B cell (primary cell): Measurements from ENCODE around the gene PTPRN2. TPM values are rescaled to one million over a fixed set of nuclear protein-coding genes. Genes with fewer than 3 reads are reported as not detected.

Source experiments
- ATAC-seq: fragments of 200-7000 bp; cut with Tn5 transposase; one replicate; pipeline ENCODE4 v1.10.0; 2021; ENCODE audit warnings: low read depth, mild to moderate bottlenecking, moderate number of reproducible peaks, moderate library complexity
- CTCF ChIA-PET: fragments of 350-600 bp; sonication (Branson Sonifier 250); formaldehyde crosslinking; loops from one replicate; lab custom pipeline; 2021; ENCODE audit warnings: antibody characterized with exemption, inconsistent platforms; lab: Charles Lee
- POLR2A ChIA-PET: fragments of 350-600 bp; sonication (Branson Sonifier 250); formaldehyde crosslinking; loops from one replicate; lab custom pipeline; 2021; ENCODE audit warnings: antibody characterized with exemption; lab: Charles Lee
- DNase-seq: peaks from one replicate; pipeline ENCODE4 v3.0.0; 2013
- H2AFZ ChIP-seq: 2 replicates; pipeline ENCODE4 v1.6.1; 2012; ENCODE audit warnings: mild to moderate bottlenecking, low read depth, low read length; ENCODE audit not compliant: insufficient read depth, poor library complexity, severe bottlenecking
- H3K27ac ChIP-seq, 2 donors: 1 replicate in 1 of 2; 2 replicates in 1 of 2; pipeline ENCODE4 v1.5.1; 2012 to 2013; ENCODE audit warnings: low read length in 2 of 2, mild to moderate bottlenecking in 2 of 2, moderate library complexity in 1 of 2
- H3K27me3 ChIP-seq, 4 experiments: fragments of 200-600 bp in 1 of 4; sonication (generic) in 1 of 4; replicated peaks in 1 of 4; 1 replicate in 2 of 4; 2 replicates in 2 of 4; pipeline versions ENCODE4 v1.6.1 to v1.7.0; 2013 to 2016; ENCODE audit warnings: low read length in 3 of 4, mild to moderate bottlenecking in 2 of 4, mixed read lengths in 1 of 4, moderate library complexity in 1 of 4; ENCODE audit not compliant: insufficient read depth in 4 of 4, control insufficient read depth in 3 of 4; ENCODE audit errors: control extremely low read depth in 1 of 4
- H3K36me3 ChIP-seq, 2 experiments: replicated peaks in 1 of 2; 1 replicate in 1 of 2; 2 replicates in 1 of 2; pipeline versions ENCODE4 v1.6.1 to v1.7.1; 2013; ENCODE audit warnings: low read length in 1 of 2; ENCODE audit not compliant: insufficient read depth in 2 of 2, control insufficient read depth in 1 of 2; ENCODE audit errors: control extremely low read depth in 1 of 2, extremely low read depth in 1 of 2
- H3K4me1 ChIP-seq, 2 donors: fragments of 200-600 bp in 1 of 2; sonication (generic) in 1 of 2; 1 replicate in 1 of 2; 2 replicates in 1 of 2; pipeline versions ENCODE4 v1.5.1 to v1.6.1; 2013 to 2017; ENCODE audit warnings: low read length in 2 of 2; ENCODE audit not compliant: control insufficient read depth in 2 of 2, insufficient read depth in 2 of 2
- H3K4me2 ChIP-seq: replicated peaks from 2 replicates; pipeline ENCODE3; 2012; ENCODE audit warnings: mild to moderate bottlenecking, low read depth, low read length; ENCODE audit not compliant: poor library complexity, severe bottlenecking
- H3K4me3 ChIP-seq, 5 experiments: fragments of 200-600 bp in 1 of 5; sonication (generic) in 1 of 5; 1 replicate in 3 of 5; 2 replicates in 2 of 5; pipeline versions ENCODE4 v1.5.1 to v1.7.0; 2011 to 2016; ENCODE audit warnings: low read length in 4 of 5, mild to moderate bottlenecking in 4 of 5, low read depth in 2 of 5, control low read depth in 1 of 5, moderate library complexity in 1 of 5; ENCODE audit not compliant: insufficient read depth in 1 of 5; ENCODE audit errors: control extremely low read depth in 1 of 5, extremely low read depth in 1 of 5
- H3K79me2 ChIP-seq: fragments of 200-600 bp; sonication (generic); one replicate; pipeline ENCODE4 v1.6.0; 2016; ENCODE audit warnings: low read length; ENCODE audit not compliant: control insufficient read depth, insufficient read depth
- H3K9ac ChIP-seq: fragments of 200-600 bp; sonication (generic); 2 replicates; pipeline ENCODE4 v1.6.1; 2017; ENCODE audit warnings: mild to moderate bottlenecking, low read length, moderate library complexity
- H3K9me3 ChIP-seq, 3 donors: one replicate each; pipeline versions ENCODE4 v1.6.1 to v1.7.1; 2013; ENCODE audit warnings: low read length in 2 of 3; ENCODE audit not compliant: control insufficient read depth in 2 of 3, insufficient read depth in 1 of 3; ENCODE audit errors: control extremely low read depth in 1 of 3
- H4K20me1 ChIP-seq: 2 replicates; pipeline ENCODE4 v1.6.0; 2012; ENCODE audit warnings: mild to moderate bottlenecking, low read length; ENCODE audit not compliant: insufficient read depth, control insufficient read depth, poor library complexity, severe bottlenecking
- H3K27ac Mint-ChIP-seq: one replicate; pipeline ENCODE4 v1.8.0; 2021; ENCODE audit warnings: mixed read lengths
- H3K27me3 Mint-ChIP-seq: one replicate; pipeline ENCODE4 v1.8.0; 2021; ENCODE audit warnings: mixed read lengths
- H3K4me1 Mint-ChIP-seq: one replicate; pipeline ENCODE4 v1.8.0; 2021; ENCODE audit warnings: mixed read lengths
- H3K4me3 Mint-ChIP-seq: one replicate; pipeline ENCODE4 v1.8.0; 2021; ENCODE audit warnings: mixed read lengths
- H3K9me3 Mint-ChIP-seq: one replicate; pipeline ENCODE4 v1.8.0; 2022; ENCODE audit warnings: mixed read lengths; ENCODE audit not compliant: insufficient read depth
- EZH2 ChIP-seq: IDR thresholded peaks from 2 replicates; pipeline ENCODE4 v1.6.1; 2012; ENCODE audit warnings: borderline replicate concordance, low read depth, mild to moderate bottlenecking, moderate library complexity, low read length; ENCODE audit not compliant: insufficient read depth, poor library complexity, severe bottlenecking
- WGBS: methylation state at CpG from one replicate; pipeline ENCODE4 v1.1.5; 2013; ENCODE audit warnings: missing lambda C conversion rate; ENCODE audit not compliant: insufficient coverage; 5-methylcytosine and 5-hydroxymethylcytosine counted together
- intact Hi-C: fragments of 100-400 bp; cut with micrococcal nuclease; formaldehyde crosslinking; loops from one replicate; pipeline ENCODE4 v1.10.0; 2022
- polyA plus RNA-seq: library from polyadenylated mRNA; depleted of rRNA; stranded (reverse); fragments of >200 nt; gene quantifications from 2 replicates; pipeline ENCODE4 v1.2.3, GENCODE V29; 2012
- total RNA-seq, 2 donors: library from RNA; stranded (reverse); fragments of 120-200 nt in 1 of 2; gene quantifications; 1 replicate in 1 of 2; 2 replicates in 1 of 2; pipeline versions ENCODE4 v1.2.3 to v1.2.4, GENCODE V29; 2013 to 2022
- TF ChIP-seq, protein P1 (sequence below): fragments of 200-600 bp; IDR thresholded peaks from one replicate; pipeline ENCODE4 v1.8.0; 2022; ENCODE audit warnings: antibody characterized with exemption, mild to moderate bottlenecking

PTPRN2 gene
- total and polyA plus RNA-seq, 2 donors (not counting 1 experiment from before 2014, with no cell fraction given), result 2.0 to 5.0 TPM

- CTCF ChIA-PET, result no interaction called here
- intact Hi-C loops, result no loop called here
- TF ChIP-seq EZH2, result no peak
- Mint-ChIP-seq H3K4me1 (no peaks in the 10 kb centered on the region), H3K27me3 (no peaks in the 10 kb centered on the region), H3K4me3 (no peak overlapping the region), H3K27ac (no peak overlapping the region), H3K9me3 (no peaks in the 10 kb centered on the region)
- Histone ChIP-seq H3K36me3 (no peaks in the 10 kb centered on the region), H3K4me2 (no peak overlapping the region), H3K4me1 (no peaks in the 10 kb centered on the region), H3K79me2 (no peaks in the 10 kb centered on the region), H3K27me3 (no peaks in the 10 kb centered on the region), H3K27ac (no peak overlapping the region), H2AFZ (no peak overlapping the region), H3K9me3 (peaks cover 0 to 49% (median 0%) of the 10 kb centered on the region in 3 donors), H4K20me1 (no peaks in the 10 kb centered on the region), H3K9ac (no peak overlapping the region), H3K4me3 (no peak overlapping the region)
- ATAC-seq, result no peak
- POLR2A ChIA-PET, result no interaction called here
- 82% methylated on average over 11 of the region's 12 CpGs for WGBS
- no peak for DNase-seq
Observed at GRCh38 chr7:158076656-158077055, 511.0 kb downstream of the PTPRN2 start.

DNA sequence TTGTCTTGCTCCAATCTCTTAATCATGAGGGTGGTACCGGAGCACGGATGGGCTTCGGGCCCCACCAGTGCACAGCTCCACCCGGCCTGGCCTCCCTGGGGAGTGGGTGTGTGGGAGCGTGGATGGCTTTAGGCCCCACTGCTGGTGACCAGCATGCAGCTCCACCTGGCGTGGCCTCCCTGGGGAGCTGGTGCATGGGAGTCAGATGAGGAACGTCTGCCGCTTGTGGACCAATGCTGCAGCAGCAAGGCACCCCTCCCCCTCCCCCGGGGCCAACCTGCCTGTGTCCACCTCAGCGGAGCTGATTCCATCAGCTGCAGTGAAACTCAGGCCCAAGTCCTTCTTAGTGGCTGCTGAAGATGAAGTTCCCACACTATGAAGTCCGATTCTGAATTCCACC lies 511.4 kb downstream of the PTPRN2 start:
- Histone ChIP-seq H3K9ac (no peak overlapping the region), H3K4me2 (no peak overlapping the region), H2AFZ (no peak overlapping the region), H3K79me2 (no peaks in the 10 kb centered on the region), H3K27ac (no peak overlapping the region), H3K27me3 (no peaks in the 10 kb centered on the region), H3K36me3 (no peaks in the 10 kb centered on the region), H3K4me1 (no peaks in the 10 kb centered on the region), H3K4me3 (no peak overlapping the region), H3K9me3 (peaks cover 0 to 51% (median 0%) of the 10 kb centered on the region in 3 donors), H4K20me1 (no peaks in the 10 kb centered on the region)
- no peaks in the 10 kb centered on the region for H3K27me3 Mint-ChIP-seq
- no peaks in the 10 kb centered on the region for H3K9me3 Mint-ChIP-seq
- no peak for ATAC-seq
- DNase-seq, result no peak
- POLR2A ChIA-PET, result no interaction called here
- H3K4me3 Mint-ChIP-seq, result no peak overlapping the region
- CTCF ChIA-PET, result no interaction called here
- H3K4me1 Mint-ChIP-seq, result no peaks in the 10 kb centered on the region
- no peak overlapping the region for H3K27ac Mint-ChIP-seq
- 87% methylated on average over 11 of the region's 11 CpGs for WGBS
- intact Hi-C loops, result no loop called here
- TF ChIP-seq, protein P1, sequence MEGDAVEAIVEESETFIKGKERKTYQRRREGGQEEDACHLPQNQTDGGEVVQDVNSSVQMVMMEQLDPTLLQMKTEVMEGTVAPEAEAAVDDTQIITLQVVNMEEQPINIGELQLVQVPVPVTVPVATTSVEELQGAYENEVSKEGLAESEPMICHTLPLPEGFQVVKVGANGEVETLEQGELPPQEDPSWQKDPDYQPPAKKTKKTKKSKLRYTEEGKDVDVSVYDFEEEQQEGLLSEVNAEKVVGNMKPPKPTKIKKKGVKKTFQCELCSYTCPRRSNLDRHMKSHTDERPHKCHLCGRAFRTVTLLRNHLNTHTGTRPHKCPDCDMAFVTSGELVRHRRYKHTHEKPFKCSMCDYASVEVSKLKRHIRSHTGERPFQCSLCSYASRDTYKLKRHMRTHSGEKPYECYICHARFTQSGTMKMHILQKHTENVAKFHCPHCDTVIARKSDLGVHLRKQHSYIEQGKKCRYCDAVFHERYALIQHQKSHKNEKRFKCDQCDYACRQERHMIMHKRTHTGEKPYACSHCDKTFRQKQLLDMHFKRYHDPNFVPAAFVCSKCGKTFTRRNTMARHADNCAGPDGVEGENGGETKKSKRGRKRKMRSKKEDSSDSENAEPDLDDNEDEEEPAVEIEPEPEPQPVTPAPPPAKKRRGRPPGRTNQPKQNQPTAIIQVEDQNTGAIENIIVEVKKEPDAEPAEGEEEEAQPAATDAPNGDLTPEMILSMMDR, result no peak
- no peak for TF ChIP-seq EZH2
